GM19035 (cell line): ENCODE data around the gene EBF3.

Source experiments
- ATAC-seq: cut with Tn5 transposase; IDR thresholded peaks from one replicate; pipeline ENCODE4 v1.9.1; 2021; ENCODE audit not compliant: unreplicated experiment

Gene EBF3

DNA sequence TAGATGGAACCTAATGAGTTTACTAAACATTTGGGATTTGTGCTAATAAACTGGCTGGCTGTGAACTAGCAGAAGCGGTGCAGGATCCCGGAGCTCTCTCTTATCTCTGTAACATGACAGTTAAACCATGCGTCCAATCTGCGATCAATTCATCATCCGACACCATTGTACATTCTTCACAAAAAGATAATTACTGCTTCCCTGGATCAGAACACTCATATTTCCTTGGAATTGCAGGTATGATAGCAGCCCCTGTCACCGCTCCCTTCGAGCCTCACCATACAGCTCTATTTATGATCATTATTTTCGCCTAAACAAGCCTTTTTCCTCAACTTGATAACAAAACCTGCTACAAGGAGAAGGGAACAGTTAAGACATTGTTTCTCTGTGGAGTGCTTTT lies 18.5 kb downstream of the EBF3 start:
- no peak for ATAC-seq

DNA sequence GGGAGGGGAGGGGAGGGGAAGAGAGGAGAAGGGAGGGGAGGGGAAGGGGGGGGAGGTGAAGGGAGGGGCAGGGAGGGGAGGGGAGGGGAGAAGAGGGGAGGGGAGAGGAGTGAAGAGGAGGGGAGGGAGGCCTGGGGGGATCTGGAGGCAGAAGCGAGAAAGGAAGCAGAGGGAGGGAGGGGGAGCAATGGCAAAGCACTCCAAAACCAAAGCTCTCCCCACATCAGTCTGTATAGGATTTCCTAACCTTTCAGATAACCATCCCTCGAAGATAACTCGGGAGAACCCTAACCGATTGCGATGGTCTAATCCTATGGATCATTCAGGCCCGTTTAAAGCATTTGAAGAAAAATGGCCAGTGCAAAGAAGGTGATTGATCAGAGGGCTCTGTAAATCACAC lies 19.0 kb downstream of the EBF3 start:
- ATAC-seq: no peak

DNA sequence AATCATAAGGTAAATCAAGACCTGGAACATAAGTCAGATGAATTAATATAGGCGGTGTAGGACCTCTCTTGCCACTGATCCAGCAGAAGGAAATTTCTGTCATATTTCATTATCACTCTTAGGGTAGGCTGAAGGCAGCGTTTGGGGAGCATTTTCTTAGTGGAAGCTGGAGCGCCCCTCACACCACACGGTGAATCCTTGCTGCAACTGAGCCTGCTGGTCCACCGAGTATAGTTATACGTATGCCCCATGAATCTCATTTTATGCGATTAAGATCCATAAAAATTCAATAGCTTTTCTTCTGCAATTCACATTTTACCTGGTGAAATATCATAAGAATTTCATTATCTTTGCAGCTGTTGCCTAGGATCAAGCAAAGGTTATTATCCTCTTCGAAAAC lies 19.6 kb downstream of the EBF3 start:
- ATAC-seq: no peak

- ATAC-seq: no peak
Measured at GRCh38 chr10:129942936-129943715, 20.9 kb downstream of the EBF3 start.

DNA sequence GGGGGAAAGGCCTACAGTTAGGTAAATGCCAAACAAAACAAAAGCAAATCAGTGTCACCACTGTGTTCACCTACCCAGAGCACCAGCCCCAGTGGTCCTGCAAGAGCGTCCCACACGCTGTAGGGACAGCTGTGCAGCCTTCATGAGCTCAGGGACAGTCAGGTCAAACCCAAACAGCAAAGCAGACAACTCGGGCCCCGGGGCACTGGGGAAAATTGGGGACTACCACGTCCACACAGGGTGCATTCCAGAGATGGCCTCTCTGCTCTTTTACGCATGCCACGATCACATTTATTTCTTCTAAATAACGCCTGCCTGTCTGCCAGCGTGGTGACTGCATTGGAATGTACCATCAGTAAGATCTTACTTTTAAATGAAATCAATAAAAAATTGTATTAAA lies 21.7 kb downstream of the EBF3 start:
- ATAC-seq: no peak

GRCh38 chr10:129942019-129942277 lies 22.1 kb downstream of the EBF3 start:
- ATAC-seq: no peak

GRCh38 chr10:129941199-129942018 lies 22.7 kb downstream of the EBF3 start:
- ATAC-seq: no peak

DNA sequence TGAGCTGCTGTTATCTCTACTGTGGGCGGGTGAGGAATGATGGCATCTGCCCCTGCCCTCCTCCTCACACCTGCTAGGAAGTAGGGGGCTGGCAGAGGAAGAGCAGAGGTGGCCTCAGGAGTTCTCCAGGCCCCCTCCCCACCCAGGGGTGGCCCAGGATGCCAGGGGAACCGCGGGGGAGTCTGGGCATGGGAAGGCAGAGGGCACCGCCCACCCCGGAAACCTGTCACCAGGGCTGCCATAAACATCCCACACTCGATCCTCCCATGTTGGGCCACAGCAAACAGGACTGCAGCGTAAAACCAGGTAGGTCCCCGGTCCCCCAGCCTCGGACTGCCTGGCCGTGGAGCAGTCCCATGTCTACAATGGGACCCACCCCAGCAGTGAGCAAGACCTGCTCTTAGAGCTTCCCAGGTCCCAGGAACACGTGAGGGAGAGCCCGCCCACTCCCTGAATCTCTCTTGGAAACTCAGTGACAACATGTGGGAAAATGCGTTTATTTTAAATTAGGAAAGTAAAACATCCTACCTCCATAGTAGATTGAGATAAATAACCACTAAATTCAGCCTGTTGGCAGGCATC lies 23.4 kb downstream of the EBF3 start:
- ATAC-seq: no peak

DNA sequence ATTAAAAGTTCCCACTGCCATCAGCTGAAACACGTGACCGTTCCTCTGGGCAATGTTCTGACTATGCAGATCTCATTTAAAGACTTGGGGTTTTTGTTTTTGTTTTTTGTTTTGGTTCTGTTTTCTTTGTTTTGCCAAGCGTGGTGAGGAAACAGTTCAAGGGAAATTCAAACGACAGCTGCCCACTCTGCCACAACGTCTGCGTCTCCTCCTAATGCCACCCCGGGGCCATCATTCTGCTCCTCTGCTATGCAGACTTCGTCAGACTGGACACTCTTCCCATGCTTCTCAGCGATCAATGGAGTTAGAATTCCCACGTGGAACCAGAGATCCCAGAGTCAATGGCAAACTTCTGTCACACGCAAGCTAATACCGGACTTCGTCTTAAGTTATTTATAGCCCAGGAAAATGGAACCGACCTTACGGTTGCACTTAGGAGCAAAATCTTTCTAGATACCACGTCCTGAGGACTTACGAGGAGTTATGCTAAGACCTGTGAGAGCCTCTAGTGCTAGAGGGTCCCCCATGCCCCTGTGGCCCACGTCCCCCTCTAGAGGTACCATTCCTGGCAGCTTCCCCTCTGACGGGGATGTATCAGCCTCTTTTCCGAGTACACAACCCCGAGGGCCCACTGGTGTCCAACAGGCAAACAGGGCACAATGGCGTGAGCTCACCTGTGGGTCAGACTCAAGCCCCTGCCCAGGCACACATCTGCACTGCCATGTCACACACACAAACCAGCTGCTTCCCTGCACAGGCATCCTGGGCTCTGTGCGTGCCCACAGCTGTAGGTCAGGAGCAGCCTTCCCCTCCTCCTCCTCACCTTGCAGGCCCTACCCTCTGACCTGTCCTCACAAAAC lies 24.4 kb downstream of the EBF3 start:
- ATAC-seq: no peak

DNA sequence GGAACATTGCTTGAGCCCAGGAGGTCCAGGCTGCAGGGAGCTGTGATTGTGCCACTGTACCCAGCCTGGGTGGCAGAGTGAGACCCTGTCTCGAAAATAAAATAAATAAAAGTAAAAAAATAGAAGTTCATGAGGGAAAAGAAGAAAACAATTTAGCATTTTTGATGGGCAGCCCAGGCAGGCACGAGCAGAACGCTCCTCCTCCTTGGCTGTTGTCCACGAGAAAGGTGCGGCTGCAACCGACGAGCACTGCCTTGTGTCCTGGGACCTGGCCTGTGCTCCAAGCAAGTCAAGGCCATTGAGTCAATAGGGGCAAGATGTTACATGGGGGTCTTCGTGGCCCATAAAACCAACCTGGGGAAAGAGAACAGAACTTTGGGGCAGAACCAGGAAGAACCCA lies 25.6 kb downstream of the EBF3 start:
- no peak for ATAC-seq

DNA sequence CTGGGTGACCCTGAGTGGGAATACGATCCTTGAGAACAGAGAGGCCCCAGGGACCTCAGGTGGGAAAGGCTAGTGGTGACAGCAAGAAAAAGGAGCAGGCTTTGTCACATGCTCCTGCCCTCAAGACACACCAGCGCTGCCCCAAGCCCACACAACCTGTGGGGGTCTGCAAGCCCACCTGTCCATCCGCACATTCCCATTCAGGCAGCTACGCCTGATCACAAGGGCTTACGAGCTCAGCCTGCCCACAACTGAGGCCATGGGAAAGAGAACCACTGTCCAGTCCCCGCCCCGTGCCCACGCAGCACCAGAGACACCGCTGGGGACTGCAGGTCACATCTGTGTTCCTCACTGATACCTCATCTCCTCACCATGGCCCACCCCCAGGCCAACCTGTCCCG lies 26.7 kb downstream of the EBF3 start:
- ATAC-seq: no peak

GRCh38 chr10:129936923-129937300 lies 27.2 kb downstream of the EBF3 start:
- no peak for ATAC-seq

- no peak for ATAC-seq
Measured at GRCh38 chr10:129936266-129936922, 27.7 kb downstream of the EBF3 start.

- no peak for ATAC-seq
Measured at GRCh38 chr10:129935867-129936152, 28.3 kb downstream of the EBF3 start.

DNA sequence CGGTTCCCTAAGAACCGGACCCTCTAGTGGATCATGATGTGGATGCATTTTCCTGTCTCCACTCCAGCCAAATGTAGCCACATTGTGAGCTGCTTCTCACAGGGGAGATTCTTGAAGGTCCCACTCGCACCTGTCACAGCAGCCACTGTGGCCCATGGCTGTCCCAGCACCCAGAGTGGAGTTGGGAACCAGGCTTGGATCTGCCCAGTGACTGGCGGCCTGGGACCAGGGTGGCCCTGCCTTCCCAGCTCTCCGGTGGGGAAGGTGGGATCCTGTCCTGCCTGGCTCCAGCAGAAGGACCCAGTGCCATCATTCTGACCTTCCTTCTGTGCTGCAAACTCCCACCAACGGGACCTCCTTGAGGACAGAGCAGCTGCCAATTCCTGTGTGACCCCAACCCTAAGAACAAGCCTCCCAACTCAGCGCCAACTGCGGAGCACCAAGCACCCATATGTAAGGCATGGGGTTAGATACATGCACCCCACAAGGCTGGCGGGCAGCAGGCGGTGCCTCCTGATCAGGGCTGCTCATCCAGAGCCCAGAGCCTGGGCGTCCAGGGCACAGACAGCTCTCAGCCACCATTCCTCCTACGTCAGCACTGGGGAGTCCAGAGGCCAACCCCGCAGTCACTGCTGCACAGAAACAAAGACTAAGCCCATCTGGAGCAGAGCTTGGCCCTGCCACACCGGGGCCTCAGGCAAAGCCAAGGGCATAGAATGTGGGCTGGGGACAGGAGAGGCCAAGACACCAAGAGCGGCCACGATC lies 28.8 kb downstream of the EBF3 start:
- ATAC-seq: no peak

DNA sequence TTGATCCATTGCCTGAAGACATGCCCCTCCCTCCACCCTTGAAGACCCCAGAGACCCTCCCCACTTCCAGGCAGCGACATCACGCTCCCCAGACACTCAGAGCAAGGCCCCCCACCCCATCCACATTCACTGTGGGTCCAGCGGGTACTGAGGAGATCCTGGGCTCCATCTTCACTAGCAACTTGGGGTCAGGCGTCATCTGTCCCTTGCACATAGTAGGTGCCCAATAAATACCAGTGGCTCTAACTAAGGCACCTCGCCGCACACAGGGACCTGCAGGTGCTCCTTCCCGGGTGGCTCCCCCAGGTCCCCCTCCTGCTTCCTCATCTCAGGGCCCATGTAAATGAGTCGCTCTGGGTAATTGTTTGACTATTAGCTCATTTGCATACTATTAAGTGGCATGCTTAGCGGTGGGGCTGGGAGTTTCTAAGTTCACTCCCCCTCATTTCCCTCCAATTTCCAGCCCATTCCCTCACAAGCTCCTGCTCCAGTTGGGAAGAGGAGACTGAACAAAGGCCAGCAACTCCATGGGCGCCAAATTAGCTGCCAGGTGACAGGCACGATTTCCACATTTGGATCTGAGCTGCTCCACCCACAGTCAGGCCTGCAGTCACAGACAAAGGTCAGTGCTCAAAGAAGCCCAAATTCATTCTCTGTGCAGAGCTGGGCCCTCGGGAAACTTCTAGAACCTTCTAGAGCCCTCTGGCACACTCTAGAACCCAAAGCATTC lies 29.7 kb downstream of the EBF3 start:
- ATAC-seq: no peak

DNA sequence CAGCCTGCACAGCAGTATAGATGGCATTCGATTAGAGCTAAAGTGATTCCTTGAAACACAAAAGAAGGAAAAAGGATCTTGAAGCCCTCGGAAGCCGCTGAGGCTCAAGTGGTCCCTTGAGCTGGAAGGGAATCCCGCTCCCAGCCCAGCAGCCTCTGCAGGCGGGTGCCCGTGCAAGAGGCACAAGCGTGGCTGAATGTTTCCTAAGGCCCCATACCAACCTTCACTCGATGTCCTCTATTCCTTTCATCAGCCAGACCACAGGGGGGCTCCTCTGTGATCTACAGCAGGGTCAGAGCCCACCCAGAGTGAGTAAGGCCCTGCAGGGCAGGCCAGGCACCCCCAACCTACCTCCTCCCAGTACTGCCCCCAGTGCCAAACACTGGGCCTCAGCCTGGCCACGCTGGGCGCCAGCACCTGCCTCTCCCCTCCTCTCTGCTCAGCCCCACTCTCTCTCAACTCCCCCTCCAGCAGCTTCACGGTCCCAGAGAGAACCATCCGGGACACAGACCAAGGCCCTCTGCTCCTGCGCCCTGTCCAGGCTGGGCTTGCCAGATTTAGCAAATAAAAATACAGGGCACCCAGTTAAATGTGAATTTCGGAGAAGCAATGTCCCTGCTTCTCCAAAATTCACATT lies 30.5 kb downstream of the EBF3 start:
- no peak for ATAC-seq

- no peak for ATAC-seq
Measured at GRCh38 chr10:129932751-129933433, 31.2 kb downstream of the EBF3 start.

DNA sequence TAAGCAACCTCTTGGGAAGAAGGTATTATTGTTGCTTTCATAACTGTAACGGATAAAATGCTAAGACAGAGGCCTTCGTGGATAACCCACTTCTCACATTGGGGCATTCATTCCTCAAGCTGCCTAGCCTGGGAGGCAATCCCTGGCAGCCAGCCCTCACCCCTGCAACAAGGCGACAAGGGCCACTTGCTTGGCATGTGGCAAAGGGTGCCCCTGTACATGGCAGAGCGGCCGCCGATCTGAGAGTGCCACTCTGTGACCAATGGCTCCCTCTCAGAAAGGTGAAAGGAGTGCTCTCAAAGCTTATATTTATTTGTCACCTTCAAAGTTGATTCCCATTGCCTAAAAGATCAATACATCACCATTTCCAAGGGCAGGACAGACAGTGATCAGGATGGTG lies 31.9 kb downstream of the EBF3 start:
- no peak for ATAC-seq
